ENCODE measurements around the gene ZG16B.

Gene ZG16B

DNA sequence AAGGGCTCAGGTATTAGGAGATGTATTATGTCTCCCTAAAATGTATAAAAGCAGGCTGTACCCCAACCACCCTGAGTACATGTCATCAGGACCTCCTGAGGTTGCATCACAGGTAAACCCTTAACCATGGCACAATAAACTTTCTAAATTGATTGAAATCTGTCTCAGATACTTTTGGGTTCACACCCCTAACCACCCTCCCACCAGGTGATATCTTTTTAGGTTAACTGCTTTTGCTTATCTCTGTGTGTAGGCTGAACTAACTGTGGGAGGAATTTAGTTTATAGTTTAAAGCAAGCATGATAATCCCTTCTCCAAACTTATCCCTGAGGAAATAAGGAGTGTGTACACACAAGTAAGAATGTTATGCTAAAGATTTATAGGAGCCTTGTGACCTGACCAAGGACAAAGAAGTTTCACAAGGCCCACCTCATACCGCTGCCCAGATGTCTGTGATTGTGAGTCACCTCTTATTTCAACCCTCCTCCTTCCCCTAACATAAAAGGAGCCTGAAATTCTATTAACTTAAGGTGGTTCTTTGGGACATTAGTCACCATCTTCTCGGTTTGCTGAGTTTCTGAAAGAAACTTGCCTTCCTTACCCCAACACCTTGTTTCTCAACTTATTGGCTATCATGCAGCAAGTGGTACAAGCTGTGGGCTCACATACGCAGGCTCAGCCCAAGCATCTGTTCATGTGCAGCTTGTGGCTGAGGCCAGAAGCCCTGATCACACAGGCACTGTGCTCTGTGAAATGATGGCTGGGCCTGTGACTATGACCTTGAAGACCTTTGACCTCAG lies 16.6 kb downstream of the ZG16B start:
- H3K27ac ChIP-seq (ENCODE audit: low read length), result no peak overlapping the region
- no peak overlapping the region for H3K4me2 ChIP-seq (ENCODE audit: low read length)
- no peak overlapping the region for H2AFZ ChIP-seq (ENCODE audit: low read depth, low read length)

DNA sequence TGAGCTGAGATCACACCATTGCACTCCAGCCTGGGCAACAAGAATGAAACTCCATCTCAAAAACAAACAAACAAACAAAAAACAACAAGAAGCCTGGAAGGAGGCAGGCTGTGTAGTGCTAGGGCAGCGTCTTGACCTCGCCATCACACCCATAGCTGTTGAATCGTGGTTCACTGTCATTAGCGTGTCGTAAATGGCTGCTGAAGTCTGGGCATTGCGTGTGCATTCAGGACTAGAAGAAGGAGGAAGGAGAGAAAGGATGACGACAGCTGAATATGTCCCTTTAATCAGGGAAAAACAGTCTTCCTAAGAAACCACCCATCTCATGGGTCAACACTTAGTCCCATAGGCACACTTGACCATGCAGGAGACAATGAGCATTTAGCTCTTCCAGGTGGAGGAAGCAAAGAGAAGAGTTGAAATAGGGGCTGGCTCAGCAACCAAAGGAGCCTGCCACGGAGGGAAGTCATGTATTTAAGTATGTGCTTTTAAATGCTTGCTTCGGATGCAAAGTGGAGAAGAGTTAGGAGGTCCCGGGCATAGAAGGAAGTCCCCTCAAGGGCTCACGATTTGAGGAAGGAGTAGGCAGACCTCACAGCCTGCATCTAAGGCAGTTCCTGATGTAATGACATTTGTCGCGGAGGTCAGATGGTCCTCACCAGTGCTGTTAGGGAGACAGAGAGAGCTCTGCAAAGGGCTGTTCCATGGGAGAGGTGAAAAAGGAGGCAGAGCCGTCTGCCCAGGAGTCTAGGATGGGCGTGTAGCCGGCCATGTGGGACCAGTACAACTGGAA lies 19.0 kb downstream of the ZG16B start:
- H3K27me3 ChIP-seq (ENCODE audit: low read depth, low read length), result no peaks in the 10 kb centered on the region; the same call in 1 of the 2 replicates
- H3K79me2 ChIP-seq (ENCODE audit: low read length), result no peaks in the 10 kb centered on the region
- no peaks in the 10 kb centered on the region for H3K4me1 ChIP-seq (ENCODE audit: low read length)
- H3K9ac ChIP-seq (ENCODE audit: low read length), result no peak overlapping the region
- H4K20me1 ChIP-seq (ENCODE audit: insufficient read depth, low read length), result no peaks in the 10 kb centered on the region
- H3K4me2 ChIP-seq (ENCODE audit: low read length), result no peak overlapping the region
- TF ChIP-seq CTCF (IDR thresholded peaks at IDR 0.05; ENCODE audit: low read depth, low read length), result no peak
- TF ChIP-seq EZH2phosphoT487 (IDR thresholded peaks at IDR 0.05; ENCODE audit: low read depth), result no peak
- no peak overlapping the region for H3K27ac ChIP-seq (ENCODE audit: low read length)
- no peaks in the 10 kb centered on the region for H3K36me3 ChIP-seq (replicated peaks; ENCODE audit: low read depth, low read length)
- H3K9me3 ChIP-seq (ENCODE audit: insufficient read depth, low read length), result 0 out of 2 replicates have a peak, but pooled peaks cover under 1% of the 10 kb centered on the region
- no peak overlapping the region for H3K4me3 ChIP-seq (ENCODE audit: low read length)
- no peak overlapping the region for H2AFZ ChIP-seq (ENCODE audit: low read depth, low read length)

More for the DNA sequence above, 16.6 kb downstream of the ZG16B start:
- Histone ChIP-seq H3K4me1 (ENCODE audit: low read length) (no peaks in the 10 kb centered on the region), H4K20me1 (ENCODE audit: insufficient read depth, low read length) (no peaks in the 10 kb centered on the region), H3K27me3 (ENCODE audit: low read depth, low read length) (no peaks in the 10 kb centered on the region; the same call in 1 of the 2 replicates), H3K79me2 (ENCODE audit: low read length) (no peaks in the 10 kb centered on the region), H3K4me3 (ENCODE audit: low read length) (no peak overlapping the region), H3K9me3 (ENCODE audit: insufficient read depth, low read length) (no peaks in the 10 kb centered on the region), H3K9ac (ENCODE audit: low read length) (no peak overlapping the region), H3K36me3 (replicated peaks; ENCODE audit: low read depth, low read length) (no peaks in the 10 kb centered on the region)
- no peak for TF ChIP-seq CTCF (IDR thresholded peaks at IDR 0.05; ENCODE audit: low read depth, low read length)
- TF ChIP-seq EZH2phosphoT487 (IDR thresholded peaks at IDR 0.05; ENCODE audit: low read depth), result no peak

DNA sequence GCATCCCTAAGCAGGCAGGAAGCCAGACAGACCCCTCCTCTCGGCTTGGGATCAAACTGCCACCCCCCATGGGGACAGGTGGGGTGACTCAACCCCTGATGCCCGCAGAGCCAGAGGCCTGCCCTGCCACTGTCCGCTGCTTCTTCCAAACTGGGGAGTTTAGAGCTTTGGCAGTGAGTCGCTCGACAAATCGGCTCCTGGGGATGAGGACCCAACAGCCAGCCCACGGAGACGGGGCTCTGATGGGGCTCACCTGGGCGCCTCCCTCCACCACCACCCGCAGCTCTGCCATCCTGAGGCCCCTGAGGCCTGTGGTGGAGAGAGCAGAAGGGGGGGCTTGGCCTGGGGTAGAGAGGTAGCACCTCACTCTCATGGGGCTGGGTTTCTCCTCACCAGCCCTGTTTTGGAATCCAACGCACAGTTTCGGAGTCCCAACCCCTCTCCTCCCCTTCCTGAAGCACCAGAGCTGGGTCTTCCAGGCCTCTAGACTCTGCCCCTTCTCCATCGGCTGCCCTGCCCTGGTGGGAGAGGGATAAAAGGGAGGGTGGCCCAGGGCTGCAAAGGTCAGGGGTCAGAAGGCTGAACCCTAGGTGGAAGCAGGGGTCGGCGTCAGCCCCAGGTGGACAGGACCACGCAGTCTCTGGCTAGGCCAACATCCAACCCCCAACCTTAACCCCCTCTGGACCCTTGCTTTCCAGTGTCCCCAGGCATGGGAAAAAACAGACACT lies 22.1 kb downstream of the ZG16B start:
- Histone ChIP-seq H4K20me1 (ENCODE audit: insufficient read depth, low read length) (no peaks in the 10 kb centered on the region), H3K9ac (ENCODE audit: low read length) (no peak overlapping the region), H3K9me3 (ENCODE audit: insufficient read depth, low read length) (peaks cover 6% of the 10 kb centered on the region; the same call in 1 of the 2 replicates), H2AFZ (ENCODE audit: low read depth, low read length) (no peak overlapping the region), H3K79me2 (ENCODE audit: low read length) (no peaks in the 10 kb centered on the region), H3K4me3 (ENCODE audit: low read length) (no peak overlapping the region), H3K4me1 (ENCODE audit: low read length) (no peaks in the 10 kb centered on the region), H3K27me3 (ENCODE audit: low read depth, low read length) (no peaks in the 10 kb centered on the region; the same call in 1 of the 2 replicates), H3K27ac (ENCODE audit: low read length) (no peak overlapping the region), H3K36me3 (replicated peaks; ENCODE audit: low read depth, low read length) (no peaks in the 10 kb centered on the region), H3K4me2 (ENCODE audit: low read length) (no peak overlapping the region)
- TF ChIP-seq CTCF (IDR thresholded peaks at IDR 0.05; ENCODE audit: low read depth, low read length) (no peak), EZH2phosphoT487 (IDR thresholded peaks at IDR 0.05; ENCODE audit: low read depth) (no peak)
